HG02884 (cell line): ENCODE data around the gene HOXA3.

Source experiments
- ATAC-seq: cut with Tn5 transposase; IDR thresholded peaks from one replicate; pipeline ENCODE4 v1.9.1; 2021; ENCODE audit warnings: mild to moderate bottlenecking, moderate library complexity; ENCODE audit not compliant: unreplicated experiment

HOXA3 gene

DNA sequence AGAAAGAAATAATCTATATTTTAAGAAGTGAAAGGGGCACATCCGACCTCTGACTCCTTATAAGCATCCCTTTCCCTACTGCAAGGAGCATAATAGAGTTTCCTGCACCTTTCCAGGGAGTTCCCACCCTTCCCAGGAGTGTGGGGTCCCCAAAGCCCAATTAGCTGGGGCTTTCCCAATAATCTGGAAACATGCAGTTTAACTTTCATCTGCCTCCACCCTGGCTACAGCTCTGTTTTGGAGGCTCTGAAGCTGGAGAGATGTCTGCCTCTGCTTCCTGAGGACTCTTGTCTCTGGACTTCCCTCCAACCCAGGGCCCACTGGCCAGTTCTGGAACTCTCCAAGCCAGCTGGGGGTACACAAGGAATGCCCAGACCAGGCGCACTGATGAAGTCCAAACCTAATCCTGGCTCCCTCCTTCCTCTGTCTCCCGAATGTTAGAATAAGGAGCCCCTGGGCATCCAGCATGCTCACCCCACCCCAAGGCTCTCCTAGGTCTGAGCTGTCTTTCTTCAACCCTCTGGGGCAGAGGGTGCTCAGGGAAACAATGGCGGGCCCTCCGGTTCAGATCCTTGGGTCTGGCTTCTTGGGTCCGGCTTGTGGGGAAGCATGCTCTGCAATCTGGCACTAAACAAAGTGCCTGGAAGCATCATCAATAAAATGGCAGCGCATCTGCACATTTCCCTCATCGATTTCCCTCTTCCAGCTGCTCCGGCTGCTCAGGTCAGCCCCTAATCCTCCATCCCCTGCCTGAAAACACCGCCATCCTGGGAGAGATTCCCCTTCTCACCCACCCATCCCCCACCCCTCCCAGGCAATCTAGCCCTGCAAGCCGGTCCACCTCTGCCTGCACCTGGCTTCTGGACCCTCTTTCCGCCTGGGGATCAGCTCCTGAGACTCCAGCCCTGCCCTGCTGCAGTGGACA lies 35.2 kb downstream of the HOXA3 start:
- ATAC-seq, result no peak

DNA sequence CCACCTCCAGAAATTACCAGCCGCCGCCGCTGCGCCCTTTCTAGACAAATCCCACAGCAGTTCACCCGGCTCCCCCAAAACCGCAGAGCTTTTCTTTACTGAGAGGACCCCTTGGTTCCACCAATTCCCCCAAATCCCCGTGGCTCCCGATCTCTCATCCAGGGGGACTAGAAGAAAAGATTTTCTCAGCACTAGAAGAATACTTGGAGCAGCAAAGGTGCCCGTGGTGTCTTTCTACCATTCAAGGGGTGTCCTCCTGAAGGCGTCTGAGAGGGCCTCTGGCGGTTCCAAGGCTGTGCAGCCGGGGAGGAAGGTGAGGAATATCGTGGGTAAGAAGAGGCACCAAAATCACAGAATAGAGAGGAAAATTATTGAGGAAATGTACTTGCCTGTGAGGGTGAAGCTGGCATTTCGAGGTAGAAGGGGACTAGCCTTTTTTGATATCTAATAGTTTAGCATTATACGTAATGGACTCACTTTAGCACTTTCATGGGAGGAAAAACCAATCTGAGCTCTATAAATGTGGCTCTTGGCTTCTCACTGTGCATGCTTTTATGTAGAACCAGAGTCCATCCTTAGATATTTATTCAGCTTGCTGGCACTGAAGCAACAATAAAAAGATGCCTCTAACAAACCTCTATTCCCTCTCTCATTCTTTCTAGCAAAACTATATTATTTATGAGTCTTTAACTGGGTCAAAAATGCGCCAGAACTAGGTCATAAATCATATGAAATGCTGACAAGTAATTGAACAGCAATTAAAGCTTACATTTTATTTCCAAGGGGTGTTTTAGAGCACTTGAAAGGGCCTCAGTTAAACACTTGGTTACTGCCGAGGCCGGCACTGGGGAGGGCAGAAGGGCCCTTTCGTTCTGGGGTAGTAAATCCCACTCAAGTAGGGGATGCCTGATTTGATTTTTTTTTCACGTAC lies 36.1 kb downstream of the HOXA3 start:
- no peak for ATAC-seq

GRCh38 chr7:27115221-27116026 lies 37.0 kb downstream of the HOXA3 start:
- ATAC-seq, result no peak

GRCh38 chr7:27114881-27115220 lies 37.5 kb downstream of the HOXA3 start:
- no peak for ATAC-seq

- no peak for ATAC-seq
Observed at GRCh38 chr7:27113991-27114769, 38.2 kb downstream of the HOXA3 start.

- ATAC-seq, result no peak
Observed at GRCh38 chr7:27112955-27113949, 39.1 kb downstream of the HOXA3 start.

- ATAC-seq, result no peak
Observed at GRCh38 chr7:27112361-27112760, 40.0 kb downstream of the HOXA3 start.

GRCh38 chr7:27111751-27112277 lies 40.6 kb downstream of the HOXA3 start:
- ATAC-seq, result no peak

DNA sequence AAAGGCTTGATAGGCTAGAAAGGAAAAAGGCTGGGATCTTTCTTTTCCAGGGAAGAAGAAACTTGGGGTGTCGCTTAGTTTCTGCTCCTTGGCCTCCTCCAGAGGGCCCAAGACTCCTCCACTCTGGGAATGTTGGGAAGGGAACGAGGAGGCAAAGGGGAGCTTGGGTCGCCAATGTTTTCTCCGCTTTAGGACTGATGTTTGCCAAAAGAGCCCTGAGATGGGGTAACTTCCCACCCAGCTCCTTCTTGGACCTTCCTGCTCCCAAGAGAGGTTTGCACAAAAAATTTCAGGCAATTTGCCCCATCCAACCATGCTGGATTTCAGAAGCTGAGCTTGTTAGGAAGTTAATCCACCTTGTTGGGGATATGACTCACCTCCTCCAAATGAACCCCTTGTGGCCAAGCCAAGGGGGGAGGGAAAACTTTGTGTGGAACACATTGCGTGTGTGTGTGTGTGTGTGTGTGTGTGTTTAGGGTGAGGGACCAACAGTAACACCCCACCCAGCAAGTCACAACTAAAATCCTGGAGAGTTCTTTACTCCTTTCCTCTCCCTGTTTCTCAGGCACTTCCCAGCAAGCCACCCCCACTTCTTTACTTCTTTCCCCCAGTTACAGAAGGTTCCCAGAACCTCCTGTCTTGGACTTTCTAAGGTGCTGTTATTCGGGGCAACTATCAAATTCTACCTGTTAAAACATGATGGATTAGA lies 41.2 kb downstream of the HOXA3 start:
- ATAC-seq, result no peak

- ATAC-seq, result no peak
Observed at GRCh38 chr7:27110186-27111031, 42.0 kb downstream of the HOXA3 start.

DNA sequence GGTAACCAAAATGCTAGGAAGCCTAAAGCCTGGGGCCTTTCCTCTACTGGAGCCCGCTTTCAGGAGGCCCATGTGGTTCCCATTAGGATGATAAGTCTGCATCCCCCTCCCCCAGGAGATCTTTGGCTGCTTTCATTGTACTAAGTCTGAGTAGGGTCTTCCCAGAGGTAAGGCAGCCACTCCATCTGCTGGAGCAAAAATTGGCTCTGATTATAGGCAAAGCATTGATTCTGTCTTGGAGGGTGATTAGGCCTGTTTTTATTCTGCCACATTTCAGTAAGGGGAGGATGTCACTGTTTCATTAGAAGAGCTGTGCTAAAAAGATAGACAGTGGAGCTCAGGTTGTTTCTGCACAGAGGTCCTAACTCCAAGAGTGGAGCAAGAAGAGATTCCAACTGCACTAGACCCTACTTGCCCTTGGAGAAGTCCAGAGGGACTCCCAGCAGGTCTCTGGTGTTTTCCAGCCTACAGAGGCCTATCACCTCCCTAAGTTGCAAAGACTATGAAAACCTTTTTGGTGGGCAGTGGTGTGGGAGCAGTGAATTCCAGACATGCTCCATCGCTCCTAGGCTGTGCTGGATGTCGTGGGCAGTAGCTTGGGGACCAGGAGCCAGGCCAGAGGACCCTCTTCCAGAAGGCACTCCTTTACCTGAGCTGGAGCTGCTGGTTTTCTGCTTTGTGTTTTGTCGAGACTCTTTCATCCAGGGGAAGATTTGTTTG lies 42.8 kb downstream of the HOXA3 start:
- ATAC-seq, result no peak

DNA sequence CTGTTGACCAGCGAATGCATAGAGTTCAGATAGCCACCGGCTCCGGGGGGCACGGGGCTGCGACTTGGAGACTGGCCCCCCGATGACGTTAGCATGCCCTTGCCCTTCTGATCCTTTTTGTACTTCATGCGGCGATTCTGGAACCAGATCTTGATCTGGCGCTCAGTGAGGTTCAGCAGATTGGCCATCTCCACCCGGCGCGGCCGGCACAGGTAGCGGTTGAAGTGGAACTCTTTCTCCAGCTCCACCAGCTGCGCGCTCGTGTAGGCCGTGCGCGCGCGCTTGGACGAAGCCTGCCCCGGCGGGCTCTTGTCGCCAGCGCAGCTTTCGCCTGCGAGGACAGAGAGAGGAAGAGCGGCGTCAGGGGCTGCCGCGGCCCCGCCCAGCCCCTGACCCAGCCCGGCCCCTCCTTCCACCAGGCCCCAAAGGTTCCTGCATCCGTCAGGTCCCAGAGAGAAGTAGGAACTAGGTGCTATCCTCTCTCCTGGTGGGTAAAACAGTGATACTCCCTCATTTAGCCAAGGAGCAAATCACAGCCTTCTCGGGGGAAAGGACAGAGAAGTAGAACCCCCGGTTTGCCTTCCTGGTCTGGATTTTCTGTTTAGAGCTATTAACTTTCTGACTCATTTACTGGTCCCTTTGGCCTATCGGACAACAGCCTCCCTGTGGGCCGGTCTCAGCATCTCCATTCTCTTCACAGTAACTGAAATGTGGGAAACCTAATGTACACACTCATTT lies 43.8 kb downstream of the HOXA3 start:
- ATAC-seq, result no peak

- no peak for ATAC-seq
Observed at GRCh38 chr7:27107391-27108381, 44.7 kb downstream of the HOXA3 start.

DNA sequence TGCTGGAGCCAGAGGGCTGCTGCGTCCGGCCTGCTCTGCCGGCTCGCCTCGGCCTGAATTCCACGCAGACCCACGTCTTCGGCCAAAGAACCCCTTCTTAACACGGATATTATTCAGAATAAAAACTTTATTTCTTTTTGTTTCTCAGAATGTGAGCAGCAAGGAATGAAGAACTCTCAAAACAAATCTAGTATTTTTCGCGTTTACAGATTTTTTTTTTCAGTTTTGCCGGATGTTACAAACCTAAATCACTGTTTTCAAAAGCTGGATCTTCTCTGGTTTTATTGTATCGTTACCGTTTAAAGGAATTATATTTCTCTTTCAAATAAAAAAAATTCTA lies 45.5 kb downstream of the HOXA3 start:
- ATAC-seq, result no peak
